H1 (cell line): ENCODE results near the gene KLK6.

ENCODE experiments used
- ATF3 ChIP-seq: IDR thresholded peaks from 2 replicates; pipeline ENCODE4 v1.6.1; 2011; ENCODE audit warnings: low read depth, mild to moderate bottlenecking, low read length; ENCODE audit not compliant: insufficient read depth
- CEBPB ChIP-seq: IDR thresholded peaks from 2 replicates; pipeline ENCODE4 v1.6.1; 2012; ENCODE audit warnings: low read depth, low read length
- CTCF ChIP-seq, 3 experiments: IDR thresholded peaks; 1 replicate in 2 of 3; 2 replicates in 1 of 3; pipeline versions ENCODE4 v1.5.1 to v1.6.1; 2011; ENCODE audit warnings: low read length in 3 of 3, mild to moderate bottlenecking in 3 of 3, inconsistent platforms in 2 of 3, low read depth in 1 of 3, moderate library complexity in 1 of 3; ENCODE audit not compliant: insufficient read depth in 1 of 3; ENCODE audit errors: control extremely low read depth in 1 of 3
- EZH2 ChIP-seq: fragments of 200-600 bp; sonication (generic); IDR thresholded peaks from 2 replicates; pipeline ENCODE4 v1.7.1; 2012; ENCODE audit warnings: low read depth, mild to moderate bottlenecking, moderate library complexity, low read length, inconsistent platforms; ENCODE audit not compliant: severe bottlenecking
- MAFK ChIP-seq: IDR thresholded peaks from 2 replicates; pipeline ENCODE4 v1.6.1; 2012; ENCODE audit warnings: low read depth, mild to moderate bottlenecking, improper control_type of control experiment, low read length
- NRF1 ChIP-seq: IDR thresholded peaks from 2 replicates; pipeline ENCODE4 v1.6.1; 2011; ENCODE audit warnings: mild to moderate bottlenecking, low read depth, low read length, improper control_type of control experiment
- POLR2A ChIP-seq, 2 experiments: IDR thresholded peaks; 1 replicate in 1 of 2; 2 replicates in 1 of 2; pipeline ENCODE4 v1.6.1; 2011; ENCODE audit warnings: low read depth in 2 of 2, low read length in 2 of 2, mild to moderate bottlenecking in 2 of 2; ENCODE audit errors: control extremely low read depth in 1 of 2
- RAD21 ChIP-seq, 2 experiments: IDR thresholded peaks in 1 of 2; conservative IDR thresholded peaks in 1 of 2; 2 replicates each; pipeline ENCODE4 v1.6.1; 2011; ENCODE audit warnings: low read depth in 2 of 2, low read length in 2 of 2, improper control_type of control experiment in 1 of 2, inconsistent platforms in 1 of 2, mild to moderate bottlenecking in 1 of 2, moderate library complexity in 1 of 2
- RNF2 ChIP-seq: fragments of 200-900, 300-1000 bp; sonication (generic); IDR thresholded peaks from 2 replicates; pipeline ENCODE4 v1.7.1; 2016; ENCODE audit warnings: borderline replicate concordance, low read depth, mild to moderate bottlenecking, antibody characterized with exemption, low read length; ENCODE audit not compliant: poor library complexity, severe bottlenecking; ENCODE audit errors: missing control alignments
- RXRA ChIP-seq: IDR thresholded peaks from 2 replicates; pipeline ENCODE4 v1.6.1; 2011; ENCODE audit warnings: low read depth, mild to moderate bottlenecking, low read length, moderate library complexity; ENCODE audit not compliant: insufficient read depth
- TAF1 ChIP-seq: IDR thresholded peaks from 2 replicates; pipeline ENCODE4 v1.6.1; 2011; ENCODE audit warnings: mild to moderate bottlenecking, low read depth, low read length

- TF ChIP-seq CTCF (IDR thresholded peaks at IDR 0.05; ENCODE audit: control extremely low read depth in 1 of 3, insufficient read depth in 1 of 3, low read depth in 1 of 3, low read length in 3 of 3): no peak
- no peak for TF ChIP-seq ATF3
- TF ChIP-seq NRF1: no peak
- TF ChIP-seq POLR2A (IDR thresholded peaks at IDR 0.05; ENCODE audit: control extremely low read depth in 1 of 2, low read depth in 2 of 2, low read length in 2 of 2): no peak
- TF ChIP-seq EZH2: no peak
- TF ChIP-seq CEBPB: no peak
- no peak for TF ChIP-seq TAF1
- TF ChIP-seq RAD21 (IDR thresholded peaks at IDR 0.05 in 1 of 2, conservative IDR thresholded peaks at IDR 0.05 in 1 of 2; ENCODE audit: low read depth in 2 of 2, low read length in 2 of 2): no peak
- TF ChIP-seq RXRA: no peak
- TF ChIP-seq MAFK: no peak
- no peak for TF ChIP-seq RNF2
Observed at GRCh38 chr19:50916069-50916468, 53.3 kb downstream of the KLK6 start.
